ENCODE data around the gene ANHX.

DNA sequence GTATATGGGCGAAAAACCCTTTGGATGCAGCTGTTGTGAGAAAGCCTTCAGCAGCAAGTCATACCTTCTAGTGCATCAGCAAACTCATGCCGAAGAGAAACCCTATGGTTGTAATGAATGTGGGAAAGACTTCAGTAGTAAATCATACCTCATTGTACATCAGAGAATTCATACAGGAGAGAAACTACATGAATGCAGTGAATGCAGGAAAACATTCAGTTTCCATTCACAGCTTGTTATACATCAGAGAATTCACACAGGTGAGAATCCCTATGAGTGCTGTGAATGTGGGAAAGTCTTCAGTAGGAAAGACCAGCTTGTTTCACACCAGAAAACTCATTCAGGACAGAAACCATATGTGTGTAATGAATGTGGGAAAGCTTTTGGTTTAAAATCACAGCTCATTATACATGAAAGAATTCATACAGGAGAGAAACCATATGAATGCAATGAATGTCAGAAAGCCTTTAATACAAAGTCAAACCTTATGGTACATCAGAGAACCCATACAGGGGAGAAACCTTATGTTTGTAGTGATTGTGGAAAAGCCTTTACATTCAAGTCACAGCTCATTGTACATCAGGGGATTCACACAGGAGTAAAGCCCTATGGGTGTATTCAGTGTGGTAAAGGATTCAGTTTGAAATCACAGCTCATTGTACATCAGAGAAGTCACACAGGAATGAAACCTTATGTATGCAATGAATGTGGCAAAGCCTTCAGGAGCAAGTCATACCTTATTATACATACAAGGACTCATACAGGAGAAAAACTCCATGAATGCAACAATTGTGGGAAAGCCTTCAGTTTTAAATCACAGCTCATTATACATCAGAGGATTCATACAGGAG lies 33.0 kb downstream of the ANHX start:
- TF ChIP-seq SP2 (IDR thresholded peaks at IDR 0.05; ENCODE audit: low read length) (no peak), POLR2A (IDR thresholded peaks at IDR 0.05; ENCODE audit: control extremely low read depth in 1 of 2, low read depth in 2 of 2, low read length in 2 of 2) (no peak), POLR2AphosphoS5 (IDR thresholded peaks at IDR 0.05; ENCODE audit: low read depth, low read length) (no peak), EZH2 (IDR thresholded peaks at IDR 0.05; ENCODE audit: low read depth, low read length, severe bottlenecking) (no peak), RFX5 (IDR thresholded peaks at IDR 0.05; ENCODE audit: borderline replicate concordance, low read depth, low read length) (no peak), RAD21 (IDR thresholded peaks at IDR 0.05 in 1 of 2, conservative IDR thresholded peaks at IDR 0.05 in 1 of 2; ENCODE audit: low read depth in 2 of 2, low read length in 2 of 2) (no peak), EP300 (IDR thresholded peaks at IDR 0.05; ENCODE audit: borderline replicate concordance in 1 of 2, low read depth in 2 of 2, low read length in 2 of 2) (no peak), TBP (IDR thresholded peaks at IDR 0.05; ENCODE audit: low read depth, low read length) (no peak), CEBPB (IDR thresholded peaks at IDR 0.05; ENCODE audit: low read depth, low read length) (no peak), ZNF274 (IDR thresholded peaks at IDR 0.05; ENCODE audit: borderline replicate concordance, extremely low read depth, low read length) (no peak)
- TF ChIP-seq, protein P1, sequence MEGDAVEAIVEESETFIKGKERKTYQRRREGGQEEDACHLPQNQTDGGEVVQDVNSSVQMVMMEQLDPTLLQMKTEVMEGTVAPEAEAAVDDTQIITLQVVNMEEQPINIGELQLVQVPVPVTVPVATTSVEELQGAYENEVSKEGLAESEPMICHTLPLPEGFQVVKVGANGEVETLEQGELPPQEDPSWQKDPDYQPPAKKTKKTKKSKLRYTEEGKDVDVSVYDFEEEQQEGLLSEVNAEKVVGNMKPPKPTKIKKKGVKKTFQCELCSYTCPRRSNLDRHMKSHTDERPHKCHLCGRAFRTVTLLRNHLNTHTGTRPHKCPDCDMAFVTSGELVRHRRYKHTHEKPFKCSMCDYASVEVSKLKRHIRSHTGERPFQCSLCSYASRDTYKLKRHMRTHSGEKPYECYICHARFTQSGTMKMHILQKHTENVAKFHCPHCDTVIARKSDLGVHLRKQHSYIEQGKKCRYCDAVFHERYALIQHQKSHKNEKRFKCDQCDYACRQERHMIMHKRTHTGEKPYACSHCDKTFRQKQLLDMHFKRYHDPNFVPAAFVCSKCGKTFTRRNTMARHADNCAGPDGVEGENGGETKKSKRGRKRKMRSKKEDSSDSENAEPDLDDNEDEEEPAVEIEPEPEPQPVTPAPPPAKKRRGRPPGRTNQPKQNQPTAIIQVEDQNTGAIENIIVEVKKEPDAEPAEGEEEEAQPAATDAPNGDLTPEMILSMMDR (IDR thresholded peaks at IDR 0.05; ENCODE audit: control extremely low read depth in 1 of 3, insufficient read depth in 1 of 3, low read depth in 1 of 3, low read length in 3 of 3) = no peak
- TF ChIP-seq, protein P2, sequence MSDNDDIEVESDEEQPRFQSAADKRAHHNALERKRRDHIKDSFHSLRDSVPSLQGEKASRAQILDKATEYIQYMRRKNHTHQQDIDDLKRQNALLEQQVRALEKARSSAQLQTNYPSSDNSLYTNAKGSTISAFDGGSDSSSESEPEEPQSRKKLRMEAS (IDR thresholded peaks at IDR 0.05) = no peak
- TF ChIP-seq, protein P3, sequence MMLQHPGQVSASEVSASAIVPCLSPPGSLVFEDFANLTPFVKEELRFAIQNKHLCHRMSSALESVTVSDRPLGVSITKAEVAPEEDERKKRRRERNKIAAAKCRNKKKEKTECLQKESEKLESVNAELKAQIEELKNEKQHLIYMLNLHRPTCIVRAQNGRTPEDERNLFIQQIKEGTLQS (IDR thresholded peaks at IDR 0.05; ENCODE audit: insufficient read depth, low read depth, low read length) = no peak

All from H1 (cell line).